Endothelial cell of umbilical vein (primary cell): ENCODE measurements around the gene GFPT2.

Source experiments
- EZH2 ChIP-seq: IDR thresholded peaks from 2 replicates; pipeline ENCODE4 v1.6.1; 2012; ENCODE audit warnings: borderline replicate concordance, low read depth, mild to moderate bottlenecking, moderate library complexity, low read length, inconsistent platforms; ENCODE audit not compliant: severe bottlenecking
- MAX ChIP-seq: IDR thresholded peaks from 2 replicates; pipeline ENCODE4 v1.6.1; 2011; ENCODE audit not compliant: insufficient read depth, insufficient read length
- MYC ChIP-seq: IDR thresholded peaks from one replicate; pipeline ENCODE4 v1.6.1; 2011; ENCODE audit warnings: mild to moderate bottlenecking, low read depth, low read length
- POLR2A ChIP-seq: IDR thresholded peaks from 2 replicates; pipeline ENCODE4 v1.6.1; 2012; ENCODE audit warnings: low read depth, mild to moderate bottlenecking, control low read depth, low read length
- POLR2AphosphoS5 ChIP-seq: IDR thresholded peaks from 2 replicates; pipeline ENCODE4 v1.6.1; 2012; ENCODE audit warnings: low read depth, mild to moderate bottlenecking, control low read depth, low read length, moderate library complexity; ENCODE audit not compliant: insufficient read depth
- TF ChIP-seq, protein P1 (sequence below), 2 donors: IDR thresholded peaks; 1 replicate in 1 of 2; 2 replicates in 1 of 2; pipeline ENCODE4 v1.5.1; 2011; ENCODE audit warnings: low read length in 2 of 2, mild to moderate bottlenecking in 2 of 2, moderate library complexity in 2 of 2, control low read depth in 1 of 2, inconsistent platforms in 1 of 2, low read depth in 1 of 2; ENCODE audit not compliant: insufficient read depth in 1 of 2; ENCODE audit errors: extremely low read depth in 1 of 2

GRCh38 chr5:180338001-180338707 is 15.0 kb downstream of the GFPT2 start:
- TF ChIP-seq, protein P1, sequence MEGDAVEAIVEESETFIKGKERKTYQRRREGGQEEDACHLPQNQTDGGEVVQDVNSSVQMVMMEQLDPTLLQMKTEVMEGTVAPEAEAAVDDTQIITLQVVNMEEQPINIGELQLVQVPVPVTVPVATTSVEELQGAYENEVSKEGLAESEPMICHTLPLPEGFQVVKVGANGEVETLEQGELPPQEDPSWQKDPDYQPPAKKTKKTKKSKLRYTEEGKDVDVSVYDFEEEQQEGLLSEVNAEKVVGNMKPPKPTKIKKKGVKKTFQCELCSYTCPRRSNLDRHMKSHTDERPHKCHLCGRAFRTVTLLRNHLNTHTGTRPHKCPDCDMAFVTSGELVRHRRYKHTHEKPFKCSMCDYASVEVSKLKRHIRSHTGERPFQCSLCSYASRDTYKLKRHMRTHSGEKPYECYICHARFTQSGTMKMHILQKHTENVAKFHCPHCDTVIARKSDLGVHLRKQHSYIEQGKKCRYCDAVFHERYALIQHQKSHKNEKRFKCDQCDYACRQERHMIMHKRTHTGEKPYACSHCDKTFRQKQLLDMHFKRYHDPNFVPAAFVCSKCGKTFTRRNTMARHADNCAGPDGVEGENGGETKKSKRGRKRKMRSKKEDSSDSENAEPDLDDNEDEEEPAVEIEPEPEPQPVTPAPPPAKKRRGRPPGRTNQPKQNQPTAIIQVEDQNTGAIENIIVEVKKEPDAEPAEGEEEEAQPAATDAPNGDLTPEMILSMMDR (IDR thresholded peaks at IDR 0.05; ENCODE audit: extremely low read depth in 1 of 2, insufficient read depth in 1 of 2, low read depth in 1 of 2, low read length in 2 of 2), result no peak
- TF ChIP-seq POLR2A (no peak), MYC (no peak), POLR2AphosphoS5 (no peak), EZH2 (no peak), MAX (no peak)
